ENCODE measurements around the gene KCTD8. TPM values are rescaled to one million over a fixed set of nuclear protein-coding genes. Genes with fewer than 3 reads are reported as not detected.

Gene KCTD8
- total RNA-seq, 1 experiment from 2014 or later: 1.1 TPM

- H4K91ac ChIP-seq (ENCODE audit: insufficient read length, low read depth, low read length): no peak overlapping the region
- Mint-ChIP-seq H3K4me1 (peaks cover 0 to 8% of the 10 kb centered on the region in 2 experiments; a peak in 3 of 4 replicates), H3K27me3 (ENCODE audit: low read depth) (no peaks in the 10 kb centered on the region), H3K9me3 (peaks cover 0 to under 1% of the 10 kb centered on the region in 2 experiments; a peak in 2 of 5 replicates), H3K4me3 (no peak overlapping the region), H3K36me3 (ENCODE audit: insufficient read depth in 1 of 3, low read depth in 3 of 3) (no peaks in the 10 kb centered on the region; a peak in 2 of 7 replicates), H3K27ac (no peak overlapping the region)
- H3K79me1 ChIP-seq (ENCODE audit: insufficient read depth, low read depth, low read length, poor library complexity, severe bottlenecking): no peaks in the 10 kb centered on the region
- no peak overlapping the region for H4K5ac ChIP-seq (ENCODE audit: insufficient read length, low read depth, low read length)
- H4K8ac ChIP-seq (replicated peaks; ENCODE audit: insufficient read length, low read depth, low read length): no peak overlapping the region
- no peaks in the 10 kb centered on the region for H3K23me2 ChIP-seq (ENCODE audit: insufficient read length, low read depth, low read length, poor library complexity, severe bottlenecking)
- no peak overlapping the region for H3T11ph ChIP-seq (ENCODE audit: low read length)
- no peak overlapping the region for H2BK120ac ChIP-seq (ENCODE audit: low read depth, low read length, poor library complexity, severe bottlenecking)
- no peak overlapping the region for H3K56ac ChIP-seq (ENCODE audit: insufficient read length, low read depth, low read length)
- H2BK15ac ChIP-seq (ENCODE audit: low read depth, low read length): no peak overlapping the region
- no peak overlapping the region for H2AK5ac ChIP-seq (ENCODE audit: insufficient read length, low read length)
- no peaks in the 10 kb centered on the region for H3K4me1 ChIP-seq (ENCODE audit: insufficient read depth, low read length)
- no peaks in the 10 kb centered on the region for H3K27me3 ChIP-seq (ENCODE audit: insufficient read depth, low read length)
- H3K18ac ChIP-seq (ENCODE audit: insufficient read length, low read depth, low read length): no peak overlapping the region
- no peaks in the 10 kb centered on the region for H3K9me3 ChIP-seq (ENCODE audit: control insufficient read depth, low read depth, low read length)
- no peaks in the 10 kb centered on the region for H4K20me1 ChIP-seq (ENCODE audit: control insufficient read depth, insufficient read depth, insufficient read length)
- no peak overlapping the region for H2AFZ ChIP-seq (ENCODE audit: low read length)
- H3K9ac ChIP-seq (ENCODE audit: extremely low read depth, insufficient read length, low read length): no peak overlapping the region
- no peaks in the 10 kb centered on the region for H3K79me2 ChIP-seq (ENCODE audit: insufficient read depth, low read length)
- no peak overlapping the region for H2BK5ac ChIP-seq (ENCODE audit: insufficient read length, low read length)
- H3K4ac ChIP-seq (ENCODE audit: low read depth, low read length): no peak overlapping the region
- H2BK12ac ChIP-seq (ENCODE audit: insufficient read length, low read depth, low read length): no peak overlapping the region
- no peak overlapping the region for H2BK20ac ChIP-seq (ENCODE audit: low read depth, low read length, poor library complexity, severe bottlenecking)
- no peak overlapping the region for H3K4me2 ChIP-seq (ENCODE audit: insufficient read depth, insufficient read length, low read length)
- H3K14ac ChIP-seq (ENCODE audit: insufficient read depth, low read length): no peak overlapping the region
- peak; percentile 59 for TF ChIP-seq CTCF (conservative IDR thresholded peaks at IDR 0.05)
- no peak overlapping the region for H3K27ac ChIP-seq (ENCODE audit: insufficient read length, low read depth, low read length)
- DNase-seq: peak; percentile 35
- no peak overlapping the region for H3K23ac ChIP-seq (ENCODE audit: insufficient read length, low read depth, low read length)
Observed at GRCh38 chr4:44210750-44211149, 237.9 kb downstream of the KCTD8 start.

All from H9 (cell line).